Fibroblast of skin of left quadriceps (primary cell): ENCODE results near the gene RAB4B.
"Not testable (repeated sequence)": the region's sequence is repeated elsewhere in the genome, so short reads cannot be mapped to it uniquely, and the experiment has no call there.

Experiments used
- DNase-seq, 2 experiments: peaks; one replicate each; pipeline ENCODE4 v3.0.0-alpha.2; 2013; ENCODE audit warnings: low read depth in 2 of 2

RAB4B gene

GRCh38 chr19:40780582-40780981 is 2.5 kb downstream of the RAB4B start:
- no peak for DNase-seq

DNA sequence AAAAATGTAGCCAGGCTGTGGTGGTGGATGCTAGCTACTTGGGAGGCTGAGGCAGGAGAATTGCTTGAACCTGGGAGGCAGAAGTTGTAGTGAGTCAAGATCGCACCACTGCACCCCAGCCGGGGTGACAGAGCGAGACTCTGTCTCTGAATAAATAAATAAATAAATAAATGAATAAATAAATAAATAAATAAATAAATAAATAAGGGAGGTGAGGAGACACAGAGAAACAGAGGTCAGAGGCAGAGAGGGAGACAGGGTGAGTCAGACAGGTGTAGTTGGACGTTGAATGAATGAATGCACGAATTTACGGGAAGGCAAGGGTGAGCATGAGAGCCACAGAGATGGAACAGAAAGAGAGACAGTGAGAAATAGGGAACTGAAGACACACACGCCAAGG is 3.1 kb downstream of the RAB4B start:
- no peak for DNase-seq

DNA sequence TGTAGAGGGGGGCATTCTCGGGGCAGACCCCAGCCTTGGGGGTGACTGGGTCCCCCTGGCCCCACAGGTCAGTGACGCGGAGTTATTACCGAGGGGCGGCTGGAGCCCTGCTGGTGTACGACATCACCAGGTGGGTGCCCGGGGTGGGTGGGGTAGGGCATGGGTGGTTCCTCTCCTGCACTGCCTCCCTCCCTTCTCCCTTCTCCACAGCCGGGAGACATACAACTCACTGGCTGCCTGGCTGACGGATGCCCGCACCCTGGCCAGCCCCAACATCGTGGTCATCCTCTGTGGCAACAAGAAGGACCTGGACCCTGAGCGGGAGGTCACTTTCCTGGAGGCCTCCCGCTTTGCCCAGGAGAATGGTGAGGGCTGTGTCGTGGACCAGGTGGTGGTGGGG is 5.7 kb downstream of the RAB4B start:
- DNase-seq: no peak

GRCh38 chr19:40784146-40784545 is 6.1 kb downstream of the RAB4B start:
- not testable (repeated sequence) for DNase-seq

DNA sequence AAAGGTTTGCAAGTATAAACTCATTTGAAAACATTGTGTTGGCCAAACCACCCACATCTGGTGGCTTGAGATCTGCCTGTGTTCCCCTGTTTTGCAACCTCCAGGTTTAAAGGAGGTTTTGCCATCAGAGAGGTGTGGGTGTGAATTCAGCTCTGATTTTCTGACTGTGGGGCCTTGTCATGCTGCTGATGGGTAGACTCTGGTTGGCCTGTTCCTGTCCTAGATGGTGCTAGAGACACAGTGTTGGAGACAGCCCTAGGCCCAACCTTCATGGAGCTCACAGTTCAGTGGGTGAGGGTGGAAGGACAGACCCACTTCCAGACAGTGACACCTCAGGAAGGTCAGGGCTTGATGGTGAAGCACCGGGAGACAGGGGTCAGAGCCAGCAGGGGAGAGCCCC is 7.5 kb downstream of the RAB4B start:
- DNase-seq: no peak

DNA sequence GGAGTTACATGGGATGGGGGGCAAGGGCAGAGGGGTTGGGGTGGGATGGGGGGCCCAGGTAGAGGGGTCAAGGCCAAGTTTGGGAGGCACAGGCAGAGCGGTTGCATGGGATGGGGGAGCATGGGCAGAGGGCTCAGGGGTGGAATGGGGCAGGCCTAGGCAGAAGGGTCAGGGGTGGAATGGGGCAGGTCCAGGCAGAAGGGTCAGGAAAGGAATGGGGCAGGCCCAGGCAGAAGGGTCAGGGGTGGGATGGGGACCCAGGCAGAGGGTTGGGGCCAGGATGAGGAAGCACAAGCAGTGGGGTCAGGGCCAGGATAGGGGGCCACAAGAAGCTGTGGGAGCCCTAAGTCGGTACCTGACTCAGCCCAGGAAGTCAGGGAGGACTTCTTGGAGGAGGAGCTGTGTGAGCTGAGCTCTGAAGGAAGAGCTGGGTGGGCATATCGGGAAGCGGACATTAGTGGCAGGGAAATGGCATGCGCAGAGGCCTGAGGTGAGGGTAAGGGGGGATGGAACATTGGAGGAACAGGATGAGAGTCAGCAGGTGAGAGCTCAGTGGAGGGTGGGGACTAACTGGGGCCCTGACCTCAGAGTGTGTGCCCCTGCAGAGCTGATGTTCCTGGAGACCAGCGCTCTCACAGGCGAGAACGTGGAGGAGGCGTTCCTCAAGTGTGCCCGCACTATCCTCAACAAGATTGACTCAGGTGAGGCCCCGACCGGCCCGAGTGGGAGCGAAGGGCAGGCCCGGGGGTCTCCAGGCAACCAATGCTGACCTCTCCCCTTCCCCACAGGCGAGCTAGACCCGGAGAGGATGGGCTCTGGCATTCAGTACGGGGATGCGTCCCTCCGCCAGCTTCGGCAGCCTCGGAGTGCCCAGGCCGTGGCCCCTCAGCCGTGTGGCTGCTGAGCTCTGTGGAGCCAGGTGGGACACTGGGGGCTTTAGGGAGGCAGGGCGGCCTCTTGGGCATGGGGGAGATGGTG is 8.3 kb downstream of the RAB4B start:
- DNase-seq: no peak

- DNase-seq: no peak
These were observed 13.3 kb downstream of the RAB4B start for GRCh38 chr19:40791349-40791748.

DNA sequence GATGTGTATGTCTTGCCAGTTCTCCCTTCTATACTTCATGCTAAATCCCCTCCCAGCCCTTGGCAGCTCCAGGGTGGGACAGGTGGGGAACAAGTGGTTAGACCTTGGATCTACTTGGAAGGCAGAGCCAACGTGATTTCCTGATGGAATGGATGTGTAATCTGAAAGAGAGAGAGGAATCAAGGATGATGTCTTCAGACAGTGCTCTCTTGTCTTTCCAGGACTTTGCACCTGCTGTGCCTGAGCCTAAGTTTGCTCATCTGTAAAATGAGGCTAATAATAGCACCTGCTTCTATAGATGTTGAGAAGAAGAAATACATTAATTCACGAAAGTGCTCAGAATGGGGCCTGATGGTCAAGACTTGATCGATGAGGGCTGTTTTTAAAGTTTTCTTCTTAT is 13.9 kb downstream of the RAB4B start:
- DNase-seq: no peak

- DNase-seq: no peak
These were observed 19.3 kb downstream of the RAB4B start for GRCh38 chr19:40797166-40797962.

- no peak for DNase-seq
These were observed 20.1 kb downstream of the RAB4B start for GRCh38 chr19:40797963-40798682.

GRCh38 chr19:40798683-40799557 is 20.9 kb downstream of the RAB4B start, which contains the start of gene EGLN2:
Gene EGLN2 (plus strand): TSS chr19:40799191. CDS start chr19:40800573, 1,382 bp downstream.
- peak; percentile 100 for DNase-seq

GRCh38 chr19:40799558-40800338 is 21.7 kb downstream of the RAB4B start:
- DNase-seq: no peak

DNA sequence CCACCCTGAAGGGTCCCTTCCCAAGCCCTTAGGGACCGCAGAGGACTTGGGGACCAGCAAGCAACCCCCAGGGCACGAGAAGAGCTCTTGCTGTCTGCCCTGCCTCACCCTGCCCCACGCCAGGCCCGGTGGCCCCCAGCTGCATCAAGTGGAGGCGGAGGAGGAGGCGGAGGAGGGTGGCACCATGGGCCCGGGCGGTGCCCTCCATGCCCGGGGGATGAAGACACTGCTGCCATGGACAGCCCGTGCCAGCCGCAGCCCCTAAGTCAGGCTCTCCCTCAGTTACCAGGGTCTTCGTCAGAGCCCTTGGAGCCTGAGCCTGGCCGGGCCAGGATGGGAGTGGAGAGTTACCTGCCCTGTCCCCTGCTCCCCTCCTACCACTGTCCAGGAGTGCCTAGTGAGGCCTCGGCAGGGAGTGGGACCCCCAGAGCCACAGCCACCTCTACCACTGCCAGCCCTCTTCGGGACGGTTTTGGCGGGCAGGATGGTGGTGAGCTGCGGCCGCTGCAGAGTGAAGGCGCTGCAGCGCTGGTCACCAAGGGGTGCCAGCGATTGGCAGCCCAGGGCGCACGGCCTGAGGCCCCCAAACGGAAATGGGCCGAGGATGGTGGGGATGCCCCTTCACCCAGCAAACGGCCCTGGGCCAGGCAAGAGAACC is 22.4 kb downstream of the RAB4B start:
- DNase-seq: no peak

- no peak for DNase-seq
These were observed 22.9 kb downstream of the RAB4B start for GRCh38 chr19:40800997-40801377.

DNA sequence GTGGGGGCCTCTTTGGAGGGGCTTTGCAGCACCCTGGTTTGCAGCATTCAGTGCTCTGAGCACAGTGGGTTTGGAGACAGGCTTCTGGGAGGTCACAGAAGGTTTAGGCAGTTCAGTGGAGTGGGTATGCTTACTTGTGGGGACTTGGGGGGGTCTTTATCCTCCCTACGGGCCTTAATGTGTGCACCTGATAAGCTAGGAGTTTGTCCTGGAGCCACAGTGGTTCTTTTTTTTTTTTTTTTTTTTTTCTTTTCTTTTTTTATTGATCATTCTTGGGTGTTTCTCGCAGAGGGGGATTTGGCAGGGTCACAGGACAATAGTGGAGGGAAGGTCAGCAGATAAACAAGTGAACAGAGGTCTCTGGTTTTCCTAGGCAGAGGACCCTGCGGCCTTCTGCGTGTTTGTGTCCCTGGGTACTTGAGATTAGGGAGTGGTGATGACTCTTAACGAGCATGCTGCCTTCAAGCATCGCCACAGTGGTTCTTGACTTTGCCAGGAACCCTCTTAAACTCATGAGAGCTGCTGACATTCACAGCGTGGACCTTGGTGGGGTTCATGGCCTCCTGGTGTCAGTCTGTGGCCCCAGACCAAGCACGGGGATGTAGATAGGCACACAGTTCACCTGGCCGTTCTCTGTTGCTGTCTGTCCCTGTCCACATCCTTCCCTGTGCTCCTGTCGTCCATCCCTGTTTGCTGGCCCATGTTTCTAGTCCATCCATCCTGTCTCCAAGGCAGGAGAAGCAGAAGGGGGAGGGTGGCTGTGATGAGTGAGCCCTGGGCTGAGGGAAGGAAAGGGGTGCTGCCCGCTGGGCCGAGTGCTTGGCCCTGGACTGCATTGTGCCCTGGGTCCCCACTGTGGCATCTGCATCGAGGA is 23.6 kb downstream of the RAB4B start:
- DNase-seq: no peak

- DNase-seq: no peak
These were observed 24.5 kb downstream of the RAB4B start for GRCh38 chr19:40802300-40803169.

GRCh38 chr19:40803170-40803856 is 25.3 kb downstream of the RAB4B start:
- DNase-seq: no peak
